GM08714 (cell line): ENCODE data around the gene PLA2G15.
A peak's percentile ranks its signal among the peaks of the same experiment; 100 is the strongest.
"Not testable (repeated sequence)": the region's sequence is repeated elsewhere in the genome, so short reads cannot be mapped to it uniquely, and the experiment has no call there.

Experiments used
- H3K4me3 ChIP-seq: fragments of 200-500 bp; sonication (Bioruptor generic); 2 replicates; pipeline ENCODE4 v1.5.1; 2014; ENCODE audit warnings: mild to moderate bottlenecking, low read length, inconsistent platforms
- ZNF274 ChIP-seq: IDR thresholded peaks from 2 replicates; pipeline ENCODE4 v1.6.1; 2012; ENCODE audit warnings: mild to moderate bottlenecking, low read depth, low read length

The PLA2G15 gene

GRCh38 chr16:68285683-68286082 lies 40.5 kb downstream of the PLA2G15 start:
- TF ChIP-seq ZNF274: no peak
- H3K4me3 ChIP-seq: peak overlapping the region; percentile 28; the same call in 1 of the 2 replicates

GRCh38 chr16:68286153-68287074 lies 41.2 kb downstream of the PLA2G15 start:
- peak overlapping the region; percentile 1; the same call in 1 of the 2 replicates for H3K4me3 ChIP-seq
- no peak for TF ChIP-seq ZNF274

GRCh38 chr16:68287276-68288251 lies 42.4 kb downstream of the PLA2G15 start:
- TF ChIP-seq ZNF274: no peak
- H3K4me3 ChIP-seq: no peak overlapping the region

- TF ChIP-seq ZNF274: no peak
- H3K4me3 ChIP-seq: no peak overlapping the region
Measured at GRCh38 chr16:68288252-68288650, 43.1 kb downstream of the PLA2G15 start.

- H3K4me3 ChIP-seq: not testable (repeated sequence)
Measured at GRCh38 chr16:68288796-68289195, 43.6 kb downstream of the PLA2G15 start.

- H3K4me3 ChIP-seq: no peak overlapping the region; the same call in 1 of the 2 replicates
Measured at GRCh38 chr16:68289202-68289601, 44.0 kb downstream of the PLA2G15 start.

GRCh38 chr16:68289621-68290329 lies 44.6 kb downstream of the PLA2G15 start:
- no peak overlapping the region; the same call in 1 of the 2 replicates for H3K4me3 ChIP-seq
- no peak for TF ChIP-seq ZNF274

More at GRCh38 chr16:68289202-68289601, 44.0 kb downstream of the PLA2G15 start:
- no peak for TF ChIP-seq ZNF274

GRCh38 chr16:68290450-68290849 lies 45.3 kb downstream of the PLA2G15 start:
- no peak for TF ChIP-seq ZNF274
- H3K4me3 ChIP-seq: no peak overlapping the region

- TF ChIP-seq ZNF274: no peak
- H3K4me3 ChIP-seq: no peak overlapping the region
Measured at GRCh38 chr16:68291227-68291626, 46.1 kb downstream of the PLA2G15 start.

GRCh38 chr16:68292425-68292824 lies 47.3 kb downstream of the PLA2G15 start:
- H3K4me3 ChIP-seq: no peak overlapping the region
- no peak for TF ChIP-seq ZNF274

- no peak overlapping the region for H3K4me3 ChIP-seq
- TF ChIP-seq ZNF274: no peak
Measured at GRCh38 chr16:68296291-68296690, 51.1 kb downstream of the PLA2G15 start.

- no peak for TF ChIP-seq ZNF274
- no peak overlapping the region for H3K4me3 ChIP-seq
Measured at GRCh38 chr16:68296693-68297092, 51.5 kb downstream of the PLA2G15 start.

- TF ChIP-seq ZNF274: no peak
- H3K4me3 ChIP-seq: no peak overlapping the region
Measured at GRCh38 chr16:68297908-68298307, 52.7 kb downstream of the PLA2G15 start.

GRCh38 chr16:68298312-68298711 lies 53.1 kb downstream of the PLA2G15 start:
- H3K4me3 ChIP-seq: no peak overlapping the region
- TF ChIP-seq ZNF274: no peak
